Lower lobe of right lung (tissue), 2 donors: ENCODE data around the gene RFPL4AL1. TPM values are rescaled to one million over a fixed set of nuclear protein-coding genes. Genes with fewer than 3 reads are reported as not detected.
"Not testable (repeated sequence)": the region's sequence is repeated elsewhere in the genome, so short reads cannot be mapped to it uniquely, and the experiment has no call there.

Experiments used
- ATAC-seq, 2 donors: fragments of 200-7000 bp; cut with Tn5 transposase; one replicate each; pipeline ENCODE4 v1.9.1; 2020 to 2022; ENCODE audit warnings: mild to moderate bottlenecking in 2 of 2, moderate library complexity in 2 of 2
- DNase-seq: peaks from one replicate; pipeline ENCODE4 v3.0.0-alpha.2; 2020
- H3K27ac ChIP-seq: fragments of 200-600 bp; one replicate; pipeline ENCODE4 v1.8.0; 2022
- H3K27me3 ChIP-seq: fragments of 200-600 bp; one replicate; pipeline ENCODE4 v1.8.0; 2022; ENCODE audit warnings: low read depth
- H3K36me3 ChIP-seq: fragments of 200-600 bp; one replicate; pipeline ENCODE4 v1.8.0; 2022; ENCODE audit warnings: mild to moderate bottlenecking
- H3K4me1 ChIP-seq: fragments of 200-600 bp; one replicate; pipeline ENCODE4 v1.8.0; 2022
- H3K4me3 ChIP-seq: fragments of 200-600 bp; one replicate; pipeline ENCODE4 v1.8.0; 2022; ENCODE audit warnings: mild to moderate bottlenecking
- H3K9me3 ChIP-seq: fragments of 200-600 bp; one replicate; pipeline ENCODE4 v1.8.0; 2022
- CTCF ChIP-seq: fragments of 200-600 bp; IDR thresholded peaks from one replicate; pipeline ENCODE4 v1.8.0; 2022; ENCODE audit warnings: antibody characterized with exemption, mild to moderate bottlenecking
- intact Hi-C: fragments of 100-400 bp; cut with DNase I; formaldehyde crosslinking; loops from one replicate; pipeline ENCODE4 v1.11.0; 2022
- long read RNA-seq: library from polyadenylated mRNA; unstranded; transcript quantifications from one replicate; pipeline ENCODE4 v2.0.0, GENCODE V29; 2021
- total RNA-seq: library from RNA; stranded (reverse); fragmentation: NEBNext Ultra II Directional; extraction: Animal tissue kit (Norgen Biotek cat#: 25700); gene quantifications from one replicate; pipeline ENCODE4 v1.2.1, GENCODE V29; 2021
- donor health status: DM: no; HTN: yes; CAD: no; lungs with severe emphysema.

The RFPL4AL1 gene
- total RNA-seq = not detected
- long read RNA-seq = 0 reads

GRCh38 chr19:55768818-55769217 lies at the start of gene RFPL4AL1:
Gene RFPL4AL1 (plus strand): TSS chr19:55769118. CDS start chr19:55771805, 2,687 bp downstream.
- H3K9me3 ChIP-seq, intact Hi-C loops, H3K36me3 ChIP-seq, H3K4me3 ChIP-seq, DNase-seq, H3K27me3 ChIP-seq, H3K27ac ChIP-seq, ATAC-seq, H3K4me1 ChIP-seq: not testable (repeated sequence)

GRCh38 chr19:55720214-55720746 lies 48.6 kb upstream of the RFPL4AL1 start:
- Histone ChIP-seq H3K9me3 (no peaks in the 10 kb centered on the region), H3K4me1 (no peaks in the 10 kb centered on the region), H3K27ac (no peak overlapping the region), H3K27me3 (peaks cover 43% of the 10 kb centered on the region), H3K36me3 (no peaks in the 10 kb centered on the region), H3K4me3 (no peak overlapping the region)
- TF ChIP-seq CTCF = no peak
- DNase-seq (no peak), ATAC-seq (no peak)
- intact Hi-C loops = no loop called here

GRCh38 chr19:55720801-55721200 lies 48.1 kb upstream of the RFPL4AL1 start:
- intact Hi-C loops = no loop called here

GRCh38 chr19:55723491-55723890 lies 45.4 kb upstream of the RFPL4AL1 start:
- Histone ChIP-seq H3K9me3 (no peaks in the 10 kb centered on the region), H3K36me3 (no peaks in the 10 kb centered on the region), H3K4me1 (no peaks in the 10 kb centered on the region), H3K27ac (no peak overlapping the region), H3K27me3 (peaks cover 16% of the 10 kb centered on the region), H3K4me3 (no peak overlapping the region)
- TF ChIP-seq CTCF = no peak
- DNase-seq (no peak), ATAC-seq (no peak)
- intact Hi-C loops = no loop called here

More at GRCh38 chr19:55720801-55721200, 48.1 kb upstream of the RFPL4AL1 start:
- H3K27ac ChIP-seq = no peak overlapping the region
- H3K9me3 ChIP-seq = no peaks in the 10 kb centered on the region
- DNase-seq (no peak), ATAC-seq (no peak)
- TF ChIP-seq CTCF = no peak
- no peaks in the 10 kb centered on the region for H3K36me3 ChIP-seq
- H3K27me3 ChIP-seq = peaks cover 40% of the 10 kb centered on the region
- no peaks in the 10 kb centered on the region for H3K4me1 ChIP-seq
- H3K4me3 ChIP-seq = no peak overlapping the region

- H3K4me1 ChIP-seq, H3K36me3 ChIP-seq, DNase-seq, intact Hi-C loops, H3K27ac ChIP-seq, H3K9me3 ChIP-seq, H3K27me3 ChIP-seq, ATAC-seq, H3K4me3 ChIP-seq: not testable (repeated sequence)
Measured at GRCh38 chr19:55730378-55730777, 38.5 kb upstream of the RFPL4AL1 start.

GRCh38 chr19:55738302-55738701 lies 30.6 kb upstream of the RFPL4AL1 start, which contains the start of gene NLRP9:
Gene NLRP9 (minus strand): TSS chr19:55738402. CDS start chr19:55738374, 28 bp downstream.
- intact Hi-C loops = no loop called here
- Histone ChIP-seq H3K27ac (no peak within 1 kb of the TSS), H3K27me3 (peaks cover 6% of the 10 kb centered on the region), H3K36me3 (no peaks in the 10 kb centered on the region), H3K4me1 (no peaks in the 10 kb centered on the region), H3K9me3 (no peaks in the 10 kb centered on the region), H3K4me3 (no peak within 1 kb of the TSS)
- ATAC-seq = no peak
- no peak for TF ChIP-seq CTCF
- no peak for DNase-seq
